GM08714 (cell line): Measurements from ENCODE around the gene DNMT3A.

Experiments used
- H3K4me3 ChIP-seq: fragments of 200-500 bp; sonication (Bioruptor generic); 2 replicates; pipeline ENCODE4 v1.5.1; 2014; ENCODE audit warnings: mild to moderate bottlenecking, low read length, inconsistent platforms
- ZNF274 ChIP-seq: IDR thresholded peaks from 2 replicates; pipeline ENCODE4 v1.6.1; 2012; ENCODE audit warnings: mild to moderate bottlenecking, low read depth, low read length

DNMT3A gene

GRCh38 chr2:25341753-25342371, at the start of gene DNMT3A:
TSS of gene DNMT3A (minus strand) at chr2:25341925. CDS start at chr2:25313984, 27,941 bp downstream.
- H3K4me3 ChIP-seq: peak within 1 kb of the TSS; percentile 94
- no peak for TF ChIP-seq ZNF274

- no peak for TF ChIP-seq ZNF274
Observed at GRCh38 chr2:25389161-25389560, 47.4 kb upstream of the DNMT3A start.

GRCh38 chr2:25388491-25388890, 46.8 kb upstream of the DNMT3A start:
- no peak for TF ChIP-seq ZNF274
- no peak overlapping the region for H3K4me3 ChIP-seq

More at GRCh38 chr2:25389161-25389560, 47.4 kb upstream of the DNMT3A start:
- H3K4me3 ChIP-seq: no peak overlapping the region

- TF ChIP-seq ZNF274: no peak
- H3K4me3 ChIP-seq: no peak overlapping the region
Observed at GRCh38 chr2:25387876-25388449, 46.2 kb upstream of the DNMT3A start.

- no peak overlapping the region for H3K4me3 ChIP-seq
- TF ChIP-seq ZNF274: no peak
Observed at GRCh38 chr2:25386971-25387875, 45.5 kb upstream of the DNMT3A start.

- H3K4me3 ChIP-seq: no peak overlapping the region
- TF ChIP-seq ZNF274: no peak
Observed at GRCh38 chr2:25385910-25386309, 44.2 kb upstream of the DNMT3A start.

- H3K4me3 ChIP-seq: no peak overlapping the region
- TF ChIP-seq ZNF274: no peak
Observed at GRCh38 chr2:25383806-25384205, 42.1 kb upstream of the DNMT3A start.

GRCh38 chr2:25381502-25381901, 39.8 kb upstream of the DNMT3A start:
- H3K4me3 ChIP-seq: no peak overlapping the region
- TF ChIP-seq ZNF274: no peak

- H3K4me3 ChIP-seq: no peak overlapping the region
- TF ChIP-seq ZNF274: no peak
Observed at GRCh38 chr2:25380586-25381375, 39.1 kb upstream of the DNMT3A start.

- H3K4me3 ChIP-seq: no peak overlapping the region
- TF ChIP-seq ZNF274: no peak
Observed at GRCh38 chr2:25380023-25380422, 38.3 kb upstream of the DNMT3A start.

- no peak overlapping the region for H3K4me3 ChIP-seq
- TF ChIP-seq ZNF274: no peak
Observed at GRCh38 chr2:25379535-25379934, 37.8 kb upstream of the DNMT3A start.

- H3K4me3 ChIP-seq: no peak overlapping the region
- no peak for TF ChIP-seq ZNF274
Observed at GRCh38 chr2:25378731-25379490, 37.2 kb upstream of the DNMT3A start.

- TF ChIP-seq ZNF274: no peak
Observed at GRCh38 chr2:25377822-25378421, 36.2 kb upstream of the DNMT3A start.

More at GRCh38 chr2:25377822-25378421, 36.2 kb upstream of the DNMT3A start:
- no peak overlapping the region for H3K4me3 ChIP-seq
